HepG2 (cell line): ENCODE results near the gene SH2D3C. TPM values are rescaled to one million over a fixed set of nuclear protein-coding genes. Genes with fewer than 3 reads are reported as not detected.

Source experiments
- FIP1L1 ChIP-seq: fragments of 200-400 bp; formaldehyde crosslinking; IDR thresholded peaks from 2 replicates; pipeline ENCODE4 v1.6.1; 2018; ENCODE audit warnings: low read depth, mild to moderate bottlenecking, low read length, moderate library complexity, borderline replicate concordance; ENCODE audit not compliant: insufficient read depth
- FOSL2 ChIP-seq: sonication (generic); formaldehyde crosslinking; IDR thresholded peaks from 2 replicates; pipeline ENCODE4 v1.4.0; 2020; ENCODE audit warnings: missing genetic modification reagents
- HNF4G ChIP-seq, 2 experiments: sonication (generic) in 1 of 2; formaldehyde crosslinking in 1 of 2; IDR thresholded peaks; 2 replicates each; pipeline versions ENCODE4 v1.4.0 to v1.6.1; 2011 to 2020; ENCODE audit warnings: borderline replicate concordance in 2 of 2, low read depth in 2 of 2, mild to moderate bottlenecking in 2 of 2, low read length in 1 of 2, missing genetic modification reagents in 1 of 2, moderate library complexity in 1 of 2
- HOXA3 ChIP-seq: sonication (generic); formaldehyde crosslinking; IDR thresholded peaks from 2 replicates; pipeline ENCODE4 v1.5.0; 2020; ENCODE audit warnings: missing genetic modification reagents
- IRF2 ChIP-seq: IDR thresholded peaks from 2 replicates; pipeline ENCODE4 v1.6.1; 2018; ENCODE audit warnings: missing genetic modification reagents, missing compliant biosample characterization
- IRF9 ChIP-seq: sonication (generic); formaldehyde crosslinking; IDR thresholded peaks from 2 replicates; pipeline ENCODE4 v1.8.0; 2022; ENCODE audit warnings: missing genetic modification reagents, mild to moderate bottlenecking, borderline replicate concordance
- MYPOP ChIP-seq: sonication (generic); formaldehyde crosslinking; IDR thresholded peaks from 2 replicates; pipeline ENCODE4 v1.8.1; 2023; ENCODE audit warnings: mild to moderate bottlenecking, moderate library complexity, missing genetic modification reagents
- NBN ChIP-seq: fragments of 450-650 bp; conservative IDR thresholded peaks from 2 replicates; pipeline ENCODE4 v1.6.1; 2017
- NCOA5 ChIP-seq: sonication (generic); formaldehyde crosslinking; IDR thresholded peaks from 2 replicates; pipeline ENCODE4 v1.4.0; 2020; ENCODE audit warnings: missing genetic modification reagents
- RNF2 ChIP-seq: fragments of 450-650 bp; conservative IDR thresholded peaks from 2 replicates; pipeline ENCODE4 v1.6.1; 2016; ENCODE audit warnings: low read depth
- RXRB ChIP-seq: IDR thresholded peaks from 2 replicates; pipeline ENCODE4 v1.6.1; 2016; ENCODE audit warnings: borderline replicate concordance, missing genetic modification reagents, missing compliant biosample characterization
- SOX13 ChIP-seq, 3 experiments: fragments of 450-650 bp in 1 of 3; sonication (generic) in 1 of 3; formaldehyde crosslinking in 1 of 3; IDR thresholded peaks in 2 of 3; conservative IDR thresholded peaks in 1 of 3; 2 replicates each; pipeline versions ENCODE4 v1.5.0 to v1.6.1; 2016 to 2020; ENCODE audit warnings: antibody characterized with exemption in 1 of 3, mild to moderate bottlenecking in 1 of 3, missing compliant biosample characterization in 1 of 3, missing genetic modification reagents in 1 of 3, moderate library complexity in 1 of 3
- TFDP2 ChIP-seq: sonication (generic); formaldehyde crosslinking; IDR thresholded peaks from 2 replicates; pipeline ENCODE4 v1.4.0; 2020; ENCODE audit warnings: missing genetic modification reagents
- UBTF ChIP-seq: sonication (generic); formaldehyde crosslinking; IDR thresholded peaks from 2 replicates; pipeline ENCODE4 v1.4.0; 2020; ENCODE audit warnings: mild to moderate bottlenecking, missing genetic modification reagents
- ZNF354B ChIP-seq: sonication (generic); formaldehyde crosslinking; IDR thresholded peaks from 2 replicates; pipeline ENCODE4 v1.8.0; 2022; ENCODE audit warnings: mild to moderate bottlenecking, missing genetic modification reagents
- ZNF451 ChIP-seq: sonication (generic); formaldehyde crosslinking; IDR thresholded peaks from 2 replicates; pipeline ENCODE4 v1.5.0; 2020; ENCODE audit warnings: mild to moderate bottlenecking, missing genetic modification reagents
- ZNF501 ChIP-seq: sonication (generic); formaldehyde crosslinking; IDR thresholded peaks from 2 replicates; pipeline ENCODE4 v1.5.1; 2020; ENCODE audit warnings: mild to moderate bottlenecking, moderate library complexity, missing genetic modification reagents
- ZNF546 ChIP-seq: sonication (generic); formaldehyde crosslinking; conservative IDR thresholded peaks from 2 replicates; pipeline ENCODE4 v1.8.1; 2023; ENCODE audit warnings: mild to moderate bottlenecking, missing genetic modification reagents
- ZNF761 ChIP-seq: sonication (generic); formaldehyde crosslinking; conservative IDR thresholded peaks from 2 replicates; pipeline ENCODE4 v1.4.0; 2020; ENCODE audit warnings: mild to moderate bottlenecking, missing genetic modification reagents
- ZNF841 ChIP-seq: sonication (generic); formaldehyde crosslinking; IDR thresholded peaks from 2 replicates; pipeline ENCODE4 v1.8.1; 2023; ENCODE audit warnings: missing genetic modification reagents, borderline replicate concordance
- ZNF879 ChIP-seq: sonication (generic); formaldehyde crosslinking; IDR thresholded peaks from 2 replicates; pipeline ENCODE4 v1.8.1; 2023; ENCODE audit warnings: missing genetic modification reagents
- ZSCAN9 ChIP-seq: IDR thresholded peaks from 2 replicates; pipeline ENCODE4 v1.6.1; 2016; ENCODE audit warnings: borderline replicate concordance
- polyA plus RNA-seq, 8 experiments: library from polyadenylated mRNA; depleted of rRNA in 3 of 8; stranded (reverse) in 7 of 8; unstranded in 1 of 8; fragments of >200 nt; fragmentation: Illumina TruSeq in 4 of 8; extraction: Trizol in 4 of 8; gene quantifications; 2 replicates each; pipeline versions ENCODE4 v1.2.1 to v1.2.3, GENCODE V29; 2011 to 2016; ENCODE audit warnings: low read depth in 4 of 8, missing spikeins in 1 of 8, mixed read lengths in 1 of 8; ENCODE audit not compliant: insufficient read depth in 1 of 8
- total RNA-seq, 5 experiments: library from RNA; depleted of rRNA; stranded (reverse); fragments of >200 nt; fragmentation: Illumina TruSeq; extraction: Trizol; gene quantifications; 2 replicates each; pipeline ENCODE4 v1.2.3, GENCODE V29; 2016; ENCODE audit warnings: low read depth in 1 of 5

SH2D3C gene
- total and polyA plus RNA-seq, 2 of the 13 experiments (the other 11 are each of a cell fraction or from before 2014, with no cell fraction given): not detected

- TF ChIP-seq ZSCAN9 (CRISPR knock-in tag): no peak
- peak; percentile 72; the same call in 1 of the 2 replicates for TF ChIP-seq HOXA3 (CRISPR knock-in tag)
- peak; percentile 12; the same call in 1 of the 2 replicates for TF ChIP-seq RNF2
- 0 out of 2 replicates have a peak, but pooled peaks have one; percentile 48 for TF ChIP-seq MYPOP (CRISPR knock-in tag)
- TF ChIP-seq NCOA5 (CRISPR knock-in tag): no peak
- TF ChIP-seq UBTF (CRISPR knock-in tag): peak; percentile 41; the same call in 1 of the 2 replicates
- TF ChIP-seq ZNF451: 0 out of 2 replicates have a peak, but pooled peaks have one; percentile 56
- TF ChIP-seq RXRB (CRISPR knock-in tag): peak; percentile 49; the same call in 1 of the 2 replicates
- TF ChIP-seq ZNF761 (CRISPR knock-in tag): peak; percentile 94
- TF ChIP-seq TFDP2: peak; percentile 76
- TF ChIP-seq IRF2: peak; percentile 89
- TF ChIP-seq ZNF841 (CRISPR knock-in tag): no peak
- peak; percentile 87 for TF ChIP-seq ZNF501 (CRISPR knock-in tag)
- TF ChIP-seq HNF4G (IDR thresholded peaks at IDR 0.05; ENCODE audit: borderline replicate concordance, low read depth, low read length): no peak
- TF ChIP-seq HNF4G (CRISPR knock-in tag; IDR thresholded peaks at IDR 0.05; ENCODE audit: borderline replicate concordance, low read depth): no peak; the same call in 1 of the 2 replicates
- TF ChIP-seq SOX13 (IDR thresholded peaks at IDR 0.05): no peak
- no peak for TF ChIP-seq SOX13 (CRISPR knock-in tag; conservative IDR thresholded peaks at IDR 0.05 in 1 of 2, IDR thresholded peaks at IDR 0.05 in 1 of 2)
- TF ChIP-seq IRF9 (CRISPR knock-in tag): peak; percentile 48; the same call in 1 of the 2 replicates
- TF ChIP-seq FIP1L1: no peak
- no peak for TF ChIP-seq NBN
- peak; percentile 13 for TF ChIP-seq FOSL2
- 0 out of 2 replicates have a peak, but pooled peaks have one; percentile 23 for TF ChIP-seq ZNF354B (CRISPR knock-in tag)
- TF ChIP-seq ZNF546 (CRISPR knock-in tag): peak; percentile 74; the same call in 1 of the 2 replicates
- TF ChIP-seq ZNF879 (CRISPR knock-in tag): no peak; the same call in 1 of the 2 replicates
These were observed 43.5 kb downstream of the SH2D3C start, which contains the start of gene TOR2A (continued) for GRCh38 chr9:127734747-127735529.
